Left ventricle myocardium inferior (tissue), 1 donor: ENCODE measurements around the gene SLC39A7. TPM values are rescaled to one million over a fixed set of nuclear protein-coding genes. Genes with fewer than 3 reads are reported as not detected.

ENCODE experiments used
- DNase-seq: peaks from one replicate; pipeline ENCODE4 v3.0.0-alpha.2; 2020
- H3K27ac ChIP-seq: fragments of 200-600 bp; replicated peaks from 2 replicates; pipeline ENCODE4 v1.8.0; 2021
- H3K27me3 ChIP-seq: fragments of 200-600 bp; 2 replicates; pipeline ENCODE4 v1.8.0; 2021; ENCODE audit warnings: low read depth
- H3K36me3 ChIP-seq: fragments of 200-600 bp; 2 replicates; pipeline ENCODE4 v1.8.0; 2021
- H3K4me1 ChIP-seq: fragments of 200-600 bp; 2 replicates; pipeline ENCODE4 v1.8.0; 2021
- H3K4me3 ChIP-seq: fragments of 200-600 bp; 2 replicates; pipeline ENCODE4 v1.8.0; 2021; ENCODE audit warnings: mild to moderate bottlenecking, moderate library complexity
- H3K9me3 ChIP-seq: fragments of 200-600 bp; replicated peaks from 2 replicates; pipeline ENCODE4 v1.8.0; 2021
- intact Hi-C: fragments of 100-400 bp; cut with micrococcal nuclease; formaldehyde crosslinking; loops from one replicate; pipeline ENCODE4 v1.11.0; 2022
- total RNA-seq: library from RNA; stranded (reverse); fragmentation: NEBNext Ultra II Directional; extraction: Animal tissue kit (Norgen Biotek cat#: 25700); gene quantifications from one replicate; pipeline ENCODE4 v1.2.1, GENCODE V29; 2021
- TF ChIP-seq, protein P1 (sequence below): fragments of 200-600 bp; IDR thresholded peaks from 2 replicates; pipeline ENCODE4 v1.8.0; 2021; ENCODE audit warnings: antibody characterized with exemption, mild to moderate bottlenecking, borderline replicate concordance
- donor health status: DM: no; HTN: yes; CAD: no; lungs with severe emphysema.

Gene SLC39A7
- total RNA-seq, 1 donor from 2014 or later = 50.5 TPM

DNA sequence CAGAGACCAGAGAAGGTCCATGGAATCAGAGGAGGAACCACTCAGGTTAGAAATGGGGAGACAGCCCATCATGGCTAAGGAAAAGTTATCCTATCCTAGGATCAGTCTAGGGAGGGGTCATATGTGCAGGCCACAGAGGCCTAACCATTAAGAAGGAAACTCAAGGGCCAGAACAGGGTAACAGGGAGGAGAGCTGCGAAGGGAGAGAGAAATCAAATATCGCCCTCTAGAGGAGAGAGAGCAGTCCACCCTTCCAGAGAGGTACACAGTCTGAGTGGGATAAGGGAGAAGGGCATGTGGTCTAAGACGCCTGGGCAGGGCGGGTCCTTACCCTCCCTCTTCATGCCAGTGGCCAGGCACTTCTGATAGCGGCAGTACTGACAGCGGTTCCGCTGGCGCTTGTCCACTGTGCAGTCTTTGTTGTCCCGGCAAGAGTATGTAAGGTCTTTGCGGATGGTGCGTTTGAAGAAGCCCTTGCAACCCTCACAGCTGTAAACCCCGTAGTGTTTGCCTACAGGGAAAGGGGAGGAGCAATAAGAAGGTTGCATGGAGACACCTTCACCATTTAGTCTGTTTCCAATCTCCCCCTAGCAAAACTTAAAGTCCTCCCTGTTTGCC, 3.1 kb upstream of the SLC39A7 start:
- no peaks in the 10 kb centered on the region for H3K9me3 ChIP-seq
- TF ChIP-seq, protein P1, sequence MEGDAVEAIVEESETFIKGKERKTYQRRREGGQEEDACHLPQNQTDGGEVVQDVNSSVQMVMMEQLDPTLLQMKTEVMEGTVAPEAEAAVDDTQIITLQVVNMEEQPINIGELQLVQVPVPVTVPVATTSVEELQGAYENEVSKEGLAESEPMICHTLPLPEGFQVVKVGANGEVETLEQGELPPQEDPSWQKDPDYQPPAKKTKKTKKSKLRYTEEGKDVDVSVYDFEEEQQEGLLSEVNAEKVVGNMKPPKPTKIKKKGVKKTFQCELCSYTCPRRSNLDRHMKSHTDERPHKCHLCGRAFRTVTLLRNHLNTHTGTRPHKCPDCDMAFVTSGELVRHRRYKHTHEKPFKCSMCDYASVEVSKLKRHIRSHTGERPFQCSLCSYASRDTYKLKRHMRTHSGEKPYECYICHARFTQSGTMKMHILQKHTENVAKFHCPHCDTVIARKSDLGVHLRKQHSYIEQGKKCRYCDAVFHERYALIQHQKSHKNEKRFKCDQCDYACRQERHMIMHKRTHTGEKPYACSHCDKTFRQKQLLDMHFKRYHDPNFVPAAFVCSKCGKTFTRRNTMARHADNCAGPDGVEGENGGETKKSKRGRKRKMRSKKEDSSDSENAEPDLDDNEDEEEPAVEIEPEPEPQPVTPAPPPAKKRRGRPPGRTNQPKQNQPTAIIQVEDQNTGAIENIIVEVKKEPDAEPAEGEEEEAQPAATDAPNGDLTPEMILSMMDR = peak; percentile 78
- intact Hi-C loops = no loop called here
- no peak overlapping the region for H3K4me3 ChIP-seq
- peak overlapping the region; percentile 46 for H3K27ac ChIP-seq
- H3K27me3 ChIP-seq = no peaks in the 10 kb centered on the region
- H3K36me3 ChIP-seq = peaks cover 51% of the 10 kb centered on the region
- H3K4me1 ChIP-seq = peaks cover 86% of the 10 kb centered on the region
- DNase-seq = no peak

GRCh38 chr6:33198159-33198852, 2.4 kb upstream of the SLC39A7 start:
- TF ChIP-seq, protein P1 = no peak
- H3K27ac ChIP-seq = peak overlapping the region; percentile 46
- intact Hi-C loops = no loop called here
- H3K36me3 ChIP-seq = peaks cover 59% of the 10 kb centered on the region
- DNase-seq = no peak
- H3K4me3 ChIP-seq = peak overlapping the region; percentile 99
- no peaks in the 10 kb centered on the region for H3K27me3 ChIP-seq
- H3K4me1 ChIP-seq = peaks cover 86% of the 10 kb centered on the region
- no peaks in the 10 kb centered on the region for H3K9me3 ChIP-seq

GRCh38 chr6:33198853-33199436, 1.7 kb upstream of the SLC39A7 start:
- Histone ChIP-seq H3K9me3 (no peaks in the 10 kb centered on the region), H3K4me1 (peaks cover 88% of the 10 kb centered on the region), H3K27me3 (no peaks in the 10 kb centered on the region), H3K36me3 (peaks cover 65% of the 10 kb centered on the region), H3K4me3 (peak overlapping the region; percentile 99), H3K27ac (peak overlapping the region; percentile 99)
- intact Hi-C loops = no loop called here
- DNase-seq = no peak
- TF ChIP-seq, protein P1 = no peak

DNA sequence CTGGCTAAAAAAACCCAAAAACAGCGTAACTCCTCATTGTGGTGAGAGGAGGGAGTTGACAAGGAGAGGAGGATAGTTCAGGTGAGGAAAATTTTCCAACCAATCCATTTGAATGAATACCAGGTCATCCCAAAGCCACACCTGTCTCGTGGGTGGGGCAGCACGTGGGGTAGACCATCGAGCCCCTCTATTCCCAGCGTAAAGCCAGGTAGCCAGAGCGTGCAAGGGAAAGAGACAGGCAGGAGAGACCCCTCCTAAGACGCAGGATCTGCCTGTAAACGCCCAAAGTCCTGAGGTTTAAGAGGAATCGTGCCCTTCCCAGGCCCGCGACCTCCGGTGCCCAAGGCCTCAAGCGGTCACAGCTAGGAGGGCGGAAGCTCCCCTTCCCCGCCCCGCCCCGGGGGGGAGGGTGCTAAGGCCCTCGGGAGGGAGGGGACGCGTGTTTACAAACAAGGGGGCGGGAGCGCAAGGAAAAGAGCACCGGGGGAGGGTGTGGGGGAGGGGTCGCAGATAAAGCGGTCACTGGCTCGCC, 914 bp upstream of the SLC39A7 start:
- TF ChIP-seq, protein P1 = no peak
- Histone ChIP-seq H3K27me3 (no peaks in the 10 kb centered on the region), H3K36me3 (peaks cover 58% of the 10 kb centered on the region), H3K27ac (peak overlapping the region; percentile 99), H3K9me3 (no peaks in the 10 kb centered on the region), H3K4me3 (peak overlapping the region; percentile 99), H3K4me1 (peaks cover 93% of the 10 kb centered on the region)
- peak; percentile 77 for DNase-seq
- intact Hi-C loops = no loop called here

- Histone ChIP-seq H3K4me1 (peaks cover 88% of the 10 kb centered on the region), H3K27ac (peak overlapping the region; percentile 99), H3K27me3 (no peaks in the 10 kb centered on the region), H3K9me3 (no peaks in the 10 kb centered on the region), H3K4me3 (peak overlapping the region; percentile 99), H3K36me3 (peaks cover 44% of the 10 kb centered on the region)
- DNase-seq = no peak
- intact Hi-C loops = no loop called here
- TF ChIP-seq, protein P1 = no peak
Measured at GRCh38 chr6:33201147-33201545, 479 bp downstream of the SLC39A7 start.
